ENCODE measurements around the gene GOLGA8T. TPM values are rescaled to one million over a fixed set of nuclear protein-coding genes. Genes with fewer than 3 reads are reported as not detected.
A peak's percentile ranks its signal among the peaks of the same experiment; 100 is the strongest.
"Not testable (repeated sequence)": the region's sequence is repeated elsewhere in the genome, so short reads cannot be mapped to it uniquely, and the experiment has no call there.

GOLGA8T gene
- total and polyA plus RNA-seq, 2 of the 4 experiments (the other 2 are of a cell fraction): not detected

DNA sequence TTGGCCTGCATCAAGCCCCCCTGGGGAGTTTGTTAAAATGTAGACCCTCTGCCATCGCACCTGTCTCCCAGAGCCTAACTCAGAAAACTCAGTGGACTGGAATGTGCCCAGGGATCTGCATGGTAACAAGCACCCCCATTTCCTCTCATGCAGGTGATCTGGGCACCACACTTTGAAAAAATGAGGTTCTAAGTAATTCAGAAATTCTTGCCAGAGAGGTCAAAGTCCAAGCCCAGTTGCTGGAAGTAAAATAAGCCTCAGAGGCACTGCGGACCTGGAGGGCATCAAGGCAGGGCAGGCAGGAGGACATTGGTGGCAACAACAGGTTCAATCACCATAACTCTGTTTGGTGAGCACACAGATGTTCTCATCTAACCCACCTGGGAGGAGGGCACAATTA lies 33.0 kb downstream of the GOLGA8T start:
- H3K27me3 ChIP-seq (ENCODE audit: control insufficient read depth, insufficient read depth, low read length); H3K9ac ChIP-seq (ENCODE audit: low read depth, low read length); H3K9me1 ChIP-seq (ENCODE audit: insufficient read depth, low read length); intact Hi-C loops (cut with micrococcal nuclease); POLR2A ChIA-PET (ENCODE audit: unreplicated experiment); CTCF ChIA-PET; H4K5ac ChIP-seq (ENCODE audit: low read depth, low read length); BruUV-seq (replicated peaks); H3K23ac ChIP-seq (ENCODE audit: low read depth, low read length); in situ Hi-C loops (cut with MboI; ENCODE audit: low sequenced_read_pairs); H3K4me2 ChIP-seq (ENCODE audit: low read depth, low read length); H3K79me1 ChIP-seq (ENCODE audit: low read depth in 1 of 2, low read length in 2 of 2); dilution Hi-C loops (cut with HindIII; ENCODE audit: low sequenced_read_pairs, unreplicated experiment); H2BK5ac ChIP-seq (ENCODE audit: low read depth, low read length, poor library complexity, severe bottlenecking); H2AFZ ChIP-seq (replicated peaks; ENCODE audit: low read length, poor library complexity); H3K4ac ChIP-seq (ENCODE audit: low read depth, low read length); H3K14ac ChIP-seq (replicated peaks; ENCODE audit: low read depth, low read length); H3K27ac ChIP-seq (ENCODE audit: insufficient read depth, low read length); ATAC-seq (ENCODE audit: low read depth); H2AK5ac ChIP-seq (ENCODE audit: low read depth, low read length); H4K20me1 ChIP-seq (ENCODE audit: insufficient read depth, low read length); H3K9me3 ChIP-seq (ENCODE audit: control insufficient read depth, insufficient read depth, low read length); H3K4me3 ChIP-seq (ENCODE audit: insufficient read depth, low read depth, low read length); H2AK9ac ChIP-seq (replicated peaks; ENCODE audit: low read depth, low read length, poor library complexity); H4K91ac ChIP-seq (ENCODE audit: insufficient read depth, low read depth, low read length); H4K8ac ChIP-seq (ENCODE audit: low read depth in 2 of 2, low read length in 2 of 2); H3K18ac ChIP-seq (ENCODE audit: low read depth, low read length); H3K56ac ChIP-seq (ENCODE audit: extremely low read depth, insufficient read depth, low read length); H3K36me3 ChIP-seq (ENCODE audit: control insufficient read depth, insufficient read depth, low read length); H2BK120ac ChIP-seq (ENCODE audit: low read depth, low read length); H2BK20ac ChIP-seq (ENCODE audit: low read depth, low read length); DNase-seq; H3K4me1 ChIP-seq (ENCODE audit: control insufficient read depth, insufficient read depth, low read length); H2BK15ac ChIP-seq (ENCODE audit: low read depth, low read length): not testable (repeated sequence)
- no CpG with 5 or more reads among the region's 2 CpGs for WGBS, 2 experiments (ENCODE audit: extremely low coverage in 2 of 2, insufficient read length in 1 of 2)

DNA sequence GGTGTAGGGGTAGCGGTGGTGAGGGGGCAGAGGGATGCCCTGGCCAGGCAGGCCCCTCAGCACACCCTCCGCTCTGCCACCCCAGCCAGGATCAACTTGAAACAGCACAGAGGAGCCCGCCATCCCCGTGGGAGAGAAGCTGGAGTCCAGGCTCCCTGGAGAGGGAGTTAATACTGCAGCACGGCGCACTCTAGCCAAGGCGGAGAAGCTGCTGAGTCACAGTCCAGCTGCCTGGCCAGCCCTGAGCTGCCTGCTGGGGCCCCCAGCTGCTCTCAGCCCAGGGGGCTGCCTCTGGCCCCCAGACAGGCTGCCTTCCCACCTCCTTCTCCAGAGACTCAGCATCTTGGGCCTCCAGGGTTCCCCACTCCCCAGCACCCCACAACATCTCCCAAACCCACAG lies 36.6 kb downstream of the GOLGA8T start:
- WGBS, 2 experiments (ENCODE audit: extremely low coverage in 2 of 2, insufficient read length in 1 of 2): no CpG with 5 or more reads among the region's 7 CpGs
- H2AK5ac ChIP-seq (ENCODE audit: low read depth, low read length); H3K56ac ChIP-seq (ENCODE audit: extremely low read depth, insufficient read depth, low read length); H3K36me3 ChIP-seq (ENCODE audit: control insufficient read depth, insufficient read depth, low read length); H3K79me1 ChIP-seq (ENCODE audit: low read depth in 1 of 2, low read length in 2 of 2); BruUV-seq (replicated peaks); H2AFZ ChIP-seq (replicated peaks; ENCODE audit: low read length, poor library complexity); H3K23ac ChIP-seq (ENCODE audit: low read depth, low read length); H4K91ac ChIP-seq (ENCODE audit: insufficient read depth, low read depth, low read length); H3K18ac ChIP-seq (ENCODE audit: low read depth, low read length); H2BK15ac ChIP-seq (ENCODE audit: low read depth, low read length); H3K9me1 ChIP-seq (ENCODE audit: insufficient read depth, low read length); H4K8ac ChIP-seq (ENCODE audit: low read depth in 2 of 2, low read length in 2 of 2); H4K5ac ChIP-seq (ENCODE audit: low read depth, low read length); H2BK20ac ChIP-seq (ENCODE audit: low read depth, low read length); POLR2A ChIA-PET (ENCODE audit: unreplicated experiment); H2BK5ac ChIP-seq (ENCODE audit: low read depth, low read length, poor library complexity, severe bottlenecking); H4K20me1 ChIP-seq (ENCODE audit: insufficient read depth, low read length); H3K9me3 ChIP-seq (ENCODE audit: control insufficient read depth, insufficient read depth, low read length); H3K4me3 ChIP-seq (ENCODE audit: insufficient read depth, low read depth, low read length); CTCF ChIA-PET; dilution Hi-C loops (cut with HindIII; ENCODE audit: low sequenced_read_pairs, unreplicated experiment); H3K27me3 ChIP-seq (ENCODE audit: control insufficient read depth, insufficient read depth, low read length); in situ Hi-C loops (cut with MboI; ENCODE audit: low sequenced_read_pairs); DNase-seq; H2AK9ac ChIP-seq (replicated peaks; ENCODE audit: low read depth, low read length, poor library complexity); H2BK120ac ChIP-seq (ENCODE audit: low read depth, low read length); H3K14ac ChIP-seq (replicated peaks; ENCODE audit: low read depth, low read length); H3K9ac ChIP-seq (ENCODE audit: low read depth, low read length); H3K27ac ChIP-seq (ENCODE audit: insufficient read depth, low read length); H3K4ac ChIP-seq (ENCODE audit: low read depth, low read length); H3K4me2 ChIP-seq (ENCODE audit: low read depth, low read length); H3K4me1 ChIP-seq (ENCODE audit: control insufficient read depth, insufficient read depth, low read length); intact Hi-C loops (cut with micrococcal nuclease): not testable (repeated sequence)
- ATAC-seq (ENCODE audit: low read depth): peak; percentile 85
